HG03039 (cell line): Measurements from ENCODE around the gene SLC10A7.

Source experiments
- ATAC-seq: cut with Tn5 transposase; IDR thresholded peaks from one replicate; pipeline ENCODE4 v1.9.1; 2021; ENCODE audit warnings: mild to moderate bottlenecking, moderate library complexity; ENCODE audit not compliant: unreplicated experiment

SLC10A7 gene

GRCh38 chr4:146498291-146498690 lies 23.4 kb downstream of the SLC10A7 start:
- ATAC-seq, result no peak

- ATAC-seq, result no peak
Measured at GRCh38 chr4:146495269-146495668, 26.5 kb downstream of the SLC10A7 start.

- no peak for ATAC-seq
Measured at GRCh38 chr4:146494143-146494542, 27.6 kb downstream of the SLC10A7 start.

DNA sequence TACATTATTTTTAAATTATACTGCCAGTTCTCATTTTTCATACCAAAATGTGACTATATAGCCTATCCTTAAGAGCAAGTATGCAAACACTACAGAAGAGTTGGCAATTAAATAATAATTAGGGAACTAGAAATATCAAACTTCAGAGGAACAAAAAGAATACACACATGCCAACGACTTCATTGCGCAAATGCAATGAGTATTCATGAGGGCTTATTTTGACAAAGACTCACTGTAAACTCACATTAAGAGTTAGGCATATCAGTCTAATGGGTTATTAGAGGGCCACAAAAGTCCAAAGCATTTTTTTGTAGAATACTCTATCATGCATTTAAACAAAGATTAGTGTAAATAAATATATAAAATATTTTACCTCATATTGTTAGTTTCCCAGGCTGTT lies 31.6 kb downstream of the SLC10A7 start:
- ATAC-seq, result no peak

DNA sequence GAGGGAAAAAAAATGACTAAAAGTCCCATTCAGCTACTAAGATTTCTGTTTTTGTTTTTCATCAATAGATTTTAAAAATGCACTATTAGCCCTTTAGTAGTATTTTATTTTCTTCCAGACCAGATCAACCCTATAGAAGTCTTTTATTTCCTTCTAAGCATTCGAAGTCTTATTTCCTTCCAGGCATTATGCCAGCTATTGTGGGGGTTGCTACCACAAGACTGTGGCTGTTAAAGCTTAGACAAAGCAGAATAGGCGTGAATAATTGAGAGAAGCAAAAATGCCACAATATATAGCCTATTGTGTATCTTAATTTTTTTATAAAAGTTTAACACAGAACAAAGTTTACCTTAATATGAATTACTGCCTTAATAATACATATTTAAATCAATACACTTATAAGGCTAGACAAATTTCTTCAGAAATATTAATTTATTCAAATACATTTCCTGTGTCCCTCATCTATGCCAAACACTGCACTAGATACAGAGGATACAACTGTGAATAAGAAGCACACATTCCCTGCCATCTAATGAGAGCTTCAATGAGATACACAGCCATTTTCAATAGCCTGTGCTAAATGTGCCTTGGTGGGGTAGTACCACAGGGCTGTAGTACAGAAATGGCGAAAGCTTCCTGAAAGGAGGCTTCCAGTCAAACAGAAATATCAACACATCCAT lies 33.1 kb downstream of the SLC10A7 start:
- ATAC-seq, result no peak

- ATAC-seq, result peak; percentile 87
Measured at GRCh38 chr4:146486565-146486964, 35.2 kb downstream of the SLC10A7 start.

GRCh38 chr4:146485968-146486367 lies 35.8 kb downstream of the SLC10A7 start:
- peak; percentile 50 for ATAC-seq

DNA sequence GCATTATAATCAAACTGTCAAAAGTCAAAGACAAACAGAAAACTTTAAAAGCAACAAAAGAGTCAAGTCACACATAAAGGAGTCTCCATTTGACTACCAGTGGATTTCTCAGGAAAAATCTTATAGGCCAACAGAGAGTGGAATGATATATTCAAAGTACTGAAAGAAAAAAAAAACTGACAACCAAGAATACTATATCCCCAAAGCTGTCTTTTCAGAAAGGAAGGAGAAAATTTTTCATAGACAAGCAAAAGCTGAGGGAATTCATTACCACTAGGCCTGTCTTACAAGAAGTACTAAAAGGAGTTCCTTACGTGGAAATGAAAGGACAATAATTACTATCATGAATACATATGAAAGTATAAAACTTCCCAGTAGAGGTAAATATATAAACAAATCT lies 39.0 kb downstream of the SLC10A7 start:
- no peak for ATAC-seq

DNA sequence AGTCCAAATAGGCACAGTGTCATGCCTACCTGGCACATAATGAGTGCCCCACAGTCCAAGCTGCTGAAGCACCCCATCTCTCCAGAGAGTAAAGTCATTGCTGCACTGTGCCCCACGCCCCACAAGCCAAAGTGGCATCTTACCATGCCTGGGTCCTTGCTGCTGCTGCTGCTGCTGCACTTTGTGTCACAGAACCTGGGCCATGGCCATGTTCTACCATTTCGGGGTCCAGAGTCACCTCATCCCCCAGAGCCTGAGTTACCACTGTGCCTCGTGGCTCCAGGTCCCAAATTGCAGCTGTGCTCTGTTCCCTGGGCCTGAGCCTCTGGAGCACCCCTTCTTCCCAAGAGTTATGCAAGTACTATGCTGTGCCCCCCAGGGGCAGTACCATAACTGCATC lies 40.5 kb downstream of the SLC10A7 start:
- ATAC-seq, result no peak

DNA sequence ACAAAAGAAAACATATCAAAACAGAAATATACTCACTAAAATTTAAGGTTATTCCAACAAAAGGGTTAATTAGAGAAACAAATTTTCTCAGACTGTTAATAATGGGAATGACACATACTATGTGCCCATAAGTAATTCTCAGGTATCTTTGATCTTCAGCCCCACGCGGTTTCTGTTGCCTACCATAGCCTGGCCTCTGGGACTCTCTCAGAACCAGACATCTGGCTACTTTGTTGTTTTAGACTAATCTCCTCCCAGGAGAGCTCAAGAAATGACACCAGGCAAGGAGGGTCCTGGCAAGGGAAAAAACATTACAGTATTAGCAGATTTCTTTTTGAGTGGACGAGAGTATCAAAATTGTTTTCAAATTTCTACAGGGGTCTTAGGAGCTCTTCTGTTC lies 43.7 kb downstream of the SLC10A7 start:
- ATAC-seq, result no peak

DNA sequence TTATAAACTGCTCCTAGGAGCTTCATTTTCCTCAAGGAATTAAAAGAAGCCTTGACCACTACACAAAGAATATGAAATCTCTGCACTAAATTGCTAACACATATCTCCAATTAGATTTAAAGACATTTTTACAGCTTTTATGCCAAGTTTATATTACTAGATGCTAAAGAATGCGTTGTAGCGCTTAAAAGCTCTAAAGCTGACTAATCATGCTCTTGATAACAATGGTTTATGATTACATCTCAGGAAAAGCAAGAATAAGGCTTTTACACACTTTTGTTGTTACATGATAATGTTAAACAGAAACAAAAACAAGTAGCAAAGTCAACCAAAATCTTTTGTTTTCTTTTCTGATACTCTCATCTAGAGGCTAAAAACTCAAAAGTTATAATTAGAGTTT lies 44.7 kb downstream of the SLC10A7 start:
- no peak for ATAC-seq

DNA sequence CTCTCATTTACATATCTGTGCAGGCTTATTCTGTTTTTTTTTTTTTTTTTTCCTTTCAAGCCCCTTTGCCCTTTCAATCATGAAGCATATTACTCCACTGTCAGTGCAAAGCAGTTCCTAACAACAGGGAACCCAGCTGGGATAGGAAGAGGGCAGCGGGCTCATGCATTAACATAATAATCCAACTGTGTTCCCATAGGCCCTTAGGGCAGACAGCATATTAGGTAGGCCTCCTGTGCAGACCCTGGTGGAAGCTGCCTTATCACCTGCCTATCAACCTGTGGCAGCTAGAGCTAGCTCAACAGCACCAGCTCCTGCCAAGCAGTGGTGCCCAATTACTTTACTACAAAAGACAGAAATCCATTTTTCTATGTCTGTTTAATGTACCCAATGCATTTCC lies 49.3 kb downstream of the SLC10A7 start:
- no peak for ATAC-seq

GRCh38 chr4:146470604-146471003 lies 51.1 kb downstream of the SLC10A7 start:
- no peak for ATAC-seq

GRCh38 chr4:146469022-146469421 lies 52.7 kb downstream of the SLC10A7 start:
- no peak for ATAC-seq

GRCh38 chr4:146465628-146466027 lies 56.1 kb downstream of the SLC10A7 start:
- ATAC-seq, result no peak

DNA sequence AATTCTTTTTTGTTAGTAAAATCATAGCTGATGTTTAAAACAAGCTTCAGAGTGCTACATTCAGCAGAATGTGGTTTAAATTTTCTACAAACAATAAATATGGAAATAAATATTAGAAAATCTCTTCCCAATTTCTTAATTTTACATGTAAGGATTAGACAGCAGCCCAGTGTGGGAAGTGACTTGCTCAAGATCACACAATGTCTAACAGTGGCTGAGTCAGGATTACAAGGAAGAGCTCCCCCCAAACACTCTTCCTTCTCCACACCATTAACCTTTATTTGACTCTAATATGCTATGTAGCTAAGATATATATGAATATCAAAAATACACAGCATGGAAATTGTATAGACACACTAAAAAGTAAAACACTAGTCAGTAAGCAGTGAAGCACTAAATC lies 59.5 kb downstream of the SLC10A7 start:
- no peak for ATAC-seq

DNA sequence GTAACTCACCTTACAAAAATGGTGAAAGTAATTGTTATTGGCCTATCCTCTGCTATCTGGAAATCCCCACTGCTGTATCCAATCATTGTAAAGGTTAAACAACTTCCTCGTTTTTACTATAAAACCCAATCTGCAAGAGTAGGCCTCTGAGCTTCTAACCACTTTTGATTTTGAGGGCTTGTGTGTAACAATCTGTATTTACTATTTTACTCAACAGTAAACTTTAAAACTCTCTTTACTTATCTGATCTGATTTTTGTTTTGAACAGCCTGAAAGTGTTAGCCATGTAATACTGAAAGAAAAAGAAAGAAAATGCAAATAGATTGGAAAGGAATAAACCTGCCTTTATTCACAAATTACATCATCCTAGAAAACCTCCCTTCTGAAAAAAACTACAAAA lies 63.1 kb downstream of the SLC10A7 start:
- ATAC-seq, result peak; percentile 97

DNA sequence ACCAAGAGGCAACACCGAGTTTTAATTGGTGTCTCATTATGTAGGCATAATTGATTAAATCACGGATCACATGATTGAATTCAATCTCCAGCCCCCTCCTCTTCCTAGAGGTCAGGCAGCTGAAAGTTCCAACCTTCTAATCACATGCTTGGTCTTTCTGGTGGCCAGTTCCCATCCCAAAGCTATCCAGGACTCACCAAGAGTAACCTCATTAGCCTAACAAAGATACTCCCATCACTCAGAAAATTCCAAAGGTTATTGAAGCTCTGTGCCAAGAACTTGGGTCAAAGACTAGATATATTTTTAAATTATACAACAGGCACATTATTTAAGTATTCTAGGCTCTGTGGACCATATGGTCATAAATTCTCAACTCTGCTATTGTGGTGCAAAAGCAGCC lies 65.1 kb downstream of the SLC10A7 start:
- no peak for ATAC-seq

DNA sequence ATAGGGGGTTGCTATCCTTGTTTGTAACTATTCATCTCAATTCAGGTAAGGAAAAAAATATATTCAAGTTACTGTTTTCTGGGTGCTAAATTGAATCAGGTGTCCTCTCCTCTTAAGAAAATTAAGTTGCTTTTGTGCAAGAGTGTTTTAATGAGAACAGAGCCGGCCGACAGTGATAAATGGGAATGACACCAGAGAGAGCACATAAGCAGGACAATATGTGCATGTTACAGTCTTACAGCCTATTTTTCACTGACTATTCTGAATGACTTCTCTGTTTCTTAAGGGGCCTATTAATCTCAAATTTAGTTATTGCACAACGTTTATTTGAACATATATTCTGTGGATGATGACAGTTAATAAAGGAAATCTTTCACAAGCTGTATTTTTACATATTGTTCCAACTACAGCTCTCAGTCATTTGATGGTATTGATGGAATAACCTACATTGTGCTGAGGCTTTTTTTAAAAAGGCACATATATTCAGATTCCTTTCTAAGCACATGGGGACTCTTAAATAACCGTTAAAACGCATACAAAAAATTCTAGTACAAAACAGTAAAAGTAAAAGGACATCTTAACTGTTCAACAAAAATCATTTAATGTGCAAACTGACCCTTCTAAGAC lies 68.4 kb downstream of the SLC10A7 start:
- no peak for ATAC-seq

DNA sequence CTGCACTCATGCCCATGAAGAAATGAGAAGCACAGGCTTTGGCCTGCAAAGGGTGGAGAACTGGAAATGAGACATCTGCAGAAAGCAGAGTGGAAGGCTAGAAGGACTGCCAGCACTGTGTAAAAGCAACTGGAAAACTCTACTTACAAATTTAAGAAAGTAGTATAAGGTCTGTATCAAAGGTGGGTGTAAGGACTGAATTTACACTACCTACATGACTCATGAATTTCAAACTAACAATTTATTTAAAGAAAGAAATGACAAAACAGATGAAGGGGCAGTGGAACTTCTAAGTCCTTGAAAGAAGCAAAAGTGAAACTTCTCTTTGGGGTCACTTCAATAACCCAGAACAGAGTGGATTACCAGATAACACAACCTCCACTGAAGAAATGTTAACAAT lies 71.2 kb downstream of the SLC10A7 start:
- ATAC-seq, result peak; percentile 75

DNA sequence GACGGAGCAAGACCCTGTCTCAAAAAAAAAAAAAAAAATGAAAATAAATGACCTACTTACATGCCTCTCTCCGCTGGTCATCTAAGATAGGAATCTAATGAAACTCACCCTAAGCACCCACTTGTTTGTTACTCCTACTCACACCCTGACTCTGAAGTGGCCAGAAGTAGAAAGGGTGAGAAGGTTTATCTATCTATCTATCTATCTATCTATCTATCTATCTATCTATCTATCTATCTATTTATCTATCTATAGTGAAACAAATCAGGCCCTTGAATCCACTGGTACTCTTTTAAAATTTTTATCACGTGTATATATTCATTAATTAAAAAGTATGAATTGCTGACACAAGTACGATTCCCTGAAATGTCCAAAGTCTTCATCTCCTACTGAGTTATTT lies 75.2 kb downstream of the SLC10A7 start:
- no peak for ATAC-seq

GRCh38 chr4:146445198-146446150 lies 76.3 kb downstream of the SLC10A7 start:
- ATAC-seq, result no peak
